ENCODE measurements around the gene MYCN.
"Not testable (repeated sequence)": the region's sequence is repeated elsewhere in the genome, so short reads cannot be mapped to it uniquely, and the experiment has no call there.

Gene MYCN

DNA sequence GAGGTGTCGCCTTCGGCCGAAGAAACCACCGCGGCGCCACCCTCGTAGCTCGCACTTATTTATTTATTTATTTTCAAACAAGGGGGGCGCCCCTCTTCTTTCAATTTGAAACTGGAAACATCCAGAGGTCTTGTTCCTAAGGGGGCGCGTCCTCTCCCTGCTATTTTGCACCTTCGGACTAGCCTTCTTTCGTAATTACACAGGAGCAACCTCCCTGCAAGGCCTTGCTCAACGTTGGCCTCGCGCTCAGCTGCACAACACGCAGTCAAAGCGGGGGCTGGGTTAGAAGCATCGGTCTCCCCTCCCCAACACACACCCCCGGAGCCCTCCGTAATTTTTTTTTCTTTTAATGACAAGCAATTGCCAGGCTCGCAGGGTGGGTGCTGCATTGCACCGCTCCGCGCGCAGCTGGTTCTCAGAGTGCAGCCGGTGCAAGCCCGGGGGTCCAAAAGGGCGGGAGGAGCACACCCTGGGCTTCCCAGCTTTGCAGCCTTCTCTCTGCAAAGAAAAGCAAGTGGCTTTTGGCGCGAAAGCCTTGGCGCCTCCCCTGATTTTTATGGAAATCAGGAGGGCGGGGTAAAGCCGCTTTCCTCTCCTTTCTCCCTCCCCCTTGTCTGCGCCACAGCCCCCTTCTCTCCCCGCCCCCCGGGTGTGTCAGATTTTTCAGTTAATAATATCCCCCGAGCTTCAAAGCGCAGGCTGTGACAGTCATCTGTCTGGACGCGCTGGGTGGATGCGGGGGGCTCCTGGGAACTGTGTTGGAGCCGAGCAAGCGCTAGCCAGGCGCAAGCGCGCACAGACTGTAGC is at the start of gene MYCN:
MYCN (plus strand) TSS at position 697 of the 807 bp plus-strand sequence. CDS start 1,515 bp downstream, outside the sequence.
- DNase-seq: peak; percentile 10

DNA sequence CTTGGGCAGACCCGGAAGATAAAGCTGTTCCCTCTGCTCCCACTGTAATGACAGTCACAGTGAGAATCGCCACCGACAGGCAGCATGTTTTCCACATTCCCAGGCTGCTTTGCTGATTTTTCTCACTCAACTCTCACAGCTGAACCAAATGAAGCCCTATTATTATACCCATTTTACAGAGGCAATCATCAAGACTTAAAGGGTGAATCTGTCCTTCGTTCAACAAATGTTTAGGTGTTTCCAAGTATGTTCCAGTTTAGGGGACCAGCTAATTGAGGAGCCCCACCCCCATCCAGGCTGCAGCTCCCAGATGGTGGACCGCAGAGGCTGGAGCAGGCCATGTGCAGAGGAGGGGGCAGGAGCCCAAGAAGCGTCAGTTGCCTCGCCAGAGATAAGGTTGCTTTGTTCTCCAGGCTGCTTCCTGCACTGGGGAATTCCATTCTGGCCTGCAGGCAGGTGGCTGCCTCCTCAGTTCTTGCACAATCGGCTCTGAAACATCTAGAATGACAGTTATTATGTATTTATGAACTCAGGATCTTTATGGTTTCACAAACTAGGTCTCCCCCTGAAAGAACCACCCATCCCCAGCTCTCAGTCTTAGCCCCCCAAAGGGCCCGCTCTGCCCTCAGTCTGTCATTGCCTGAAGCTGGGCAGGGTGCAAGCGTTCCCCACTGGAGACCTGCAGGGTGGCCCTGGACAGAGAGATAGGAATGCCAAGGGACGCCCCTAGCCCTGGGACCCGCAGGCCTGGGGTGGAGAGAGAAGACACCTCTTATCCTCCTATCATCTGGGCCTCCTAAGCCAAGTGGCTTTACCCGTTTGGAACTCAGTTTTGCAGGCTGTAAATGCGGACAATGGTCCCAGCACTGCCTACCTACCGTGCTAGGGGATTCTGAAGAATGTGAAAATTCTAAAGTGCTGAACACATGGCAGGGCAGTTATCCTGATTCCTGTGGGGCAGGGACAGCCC is 49.1 kb upstream of the MYCN start:
- no peak for DNase-seq

DNA sequence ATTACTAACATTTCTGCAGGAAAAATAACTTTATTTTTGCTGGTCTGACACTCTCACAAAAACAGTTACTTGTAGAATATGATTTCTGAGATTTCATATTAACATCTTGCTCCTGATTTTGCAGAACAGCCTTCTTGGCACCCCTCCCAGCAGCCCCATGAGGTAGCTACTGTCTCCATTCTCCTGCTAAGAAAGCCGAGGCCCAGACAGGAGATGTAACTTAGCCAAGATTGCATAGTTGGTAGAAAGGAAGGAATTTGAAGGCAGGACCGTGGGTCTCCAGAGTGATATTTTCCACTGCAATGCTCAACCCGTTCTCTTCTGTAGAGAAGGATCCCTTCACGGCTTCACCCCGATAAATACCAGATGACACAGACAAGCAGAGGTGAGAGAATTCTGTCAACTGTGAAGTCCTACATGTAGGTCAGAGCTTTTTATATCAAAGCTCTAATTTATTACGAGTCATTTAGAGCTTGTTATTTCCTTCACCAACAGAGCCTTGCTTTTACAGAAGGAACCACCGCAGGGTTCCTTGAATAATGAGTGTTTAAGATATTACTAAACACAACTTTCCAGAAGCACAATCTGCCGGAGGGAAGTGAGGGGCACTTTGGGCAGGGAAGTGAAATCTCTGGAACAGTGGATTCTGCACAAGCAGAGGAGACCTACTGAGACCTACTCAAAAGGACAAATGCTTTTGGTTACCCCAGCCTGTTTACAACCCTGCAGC is 48.0 kb upstream of the MYCN start:
- no peak for DNase-seq

DNA sequence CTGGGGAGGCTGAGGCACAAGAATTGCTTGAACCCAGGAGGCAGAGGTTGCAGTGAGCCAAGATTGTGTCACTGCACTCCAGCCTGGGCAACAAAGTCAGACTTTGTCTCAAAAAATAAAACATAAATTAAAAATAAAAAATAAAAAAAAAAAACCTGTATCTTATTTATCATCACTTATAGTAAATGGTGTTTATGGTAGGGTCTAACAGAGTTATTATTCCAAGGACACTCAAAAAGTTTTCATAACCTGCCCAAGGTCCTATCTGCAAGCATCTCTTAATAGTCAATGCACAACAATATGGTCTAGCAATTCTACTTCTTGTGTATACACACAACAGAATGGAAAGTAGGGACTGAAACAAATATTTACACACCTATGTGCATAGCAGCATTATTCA is 47.3 kb upstream of the MYCN start:
- DNase-seq: no peak

- DNase-seq: no peak
These were observed 46.5 kb upstream of the MYCN start for GRCh38 chr2:15893689-15894480.

GRCh38 chr2:15894481-15895144 is 45.7 kb upstream of the MYCN start:
- DNase-seq: no peak

GRCh38 chr2:15895615-15896469 is 44.5 kb upstream of the MYCN start:
- DNase-seq: no peak

DNA sequence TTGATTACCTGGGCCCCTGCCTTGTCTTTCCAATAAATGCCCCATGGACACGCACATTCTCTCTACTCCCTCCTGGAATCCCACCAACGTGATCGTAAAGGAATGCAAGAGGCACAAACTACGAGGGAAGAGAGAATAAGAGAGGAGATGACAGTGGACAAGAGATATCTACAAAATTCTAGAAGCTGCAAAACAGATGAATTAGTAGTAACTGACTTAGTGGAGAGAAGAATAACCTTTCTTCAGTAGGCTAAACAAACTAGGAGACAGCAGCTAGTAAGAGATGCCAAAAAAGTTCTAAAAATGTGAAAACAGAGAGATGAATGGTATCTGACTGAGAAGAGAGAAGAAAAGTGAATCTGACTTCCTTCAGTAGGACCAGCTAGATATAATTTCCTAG is 43.5 kb upstream of the MYCN start:
- no peak for DNase-seq

DNA sequence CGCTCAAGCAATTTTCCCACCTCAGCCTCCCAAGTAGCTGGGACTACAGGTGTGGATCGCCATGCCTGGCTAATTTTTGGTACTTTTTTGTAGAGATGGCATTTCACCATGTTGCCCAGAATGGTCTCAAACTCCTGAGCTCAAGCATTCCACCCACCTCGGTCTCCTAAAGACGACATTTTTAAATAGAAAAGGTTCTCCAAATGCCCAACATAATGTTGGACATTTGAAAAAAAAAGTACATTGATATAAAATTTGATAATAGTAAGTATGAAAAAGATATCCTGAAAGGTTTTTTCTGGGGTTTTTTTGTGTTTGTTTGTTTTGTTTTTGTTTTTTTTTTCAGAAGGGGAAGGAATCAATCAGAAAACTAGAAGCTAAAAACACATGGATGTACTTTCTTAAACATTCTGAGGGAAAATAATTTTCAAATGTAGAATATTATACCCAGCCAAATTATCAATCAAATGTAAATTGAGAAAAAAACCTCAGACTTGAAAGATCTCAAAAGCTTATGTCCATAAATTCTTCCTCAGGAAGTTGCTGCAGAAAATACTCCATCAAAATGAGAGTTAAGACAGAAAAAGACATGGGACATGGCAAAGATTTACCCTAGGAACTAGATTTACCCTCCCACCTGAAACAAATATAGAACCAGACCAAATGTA is 42.8 kb upstream of the MYCN start:
- DNase-seq: no peak

DNA sequence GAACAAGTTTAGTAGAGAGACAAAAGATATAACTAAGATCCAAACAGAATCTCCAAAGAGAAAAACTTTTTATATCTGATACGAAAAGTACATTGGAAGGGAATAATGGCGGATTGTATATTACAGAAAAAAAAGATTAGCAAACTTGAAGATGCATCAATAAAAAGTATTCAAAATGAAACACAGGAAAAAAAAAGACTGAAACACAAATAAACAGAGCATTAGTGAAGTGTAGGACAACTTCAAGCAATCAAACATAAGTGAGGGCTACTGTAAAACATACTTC is 41.1 kb upstream of the MYCN start:
- DNase-seq: no peak

DNA sequence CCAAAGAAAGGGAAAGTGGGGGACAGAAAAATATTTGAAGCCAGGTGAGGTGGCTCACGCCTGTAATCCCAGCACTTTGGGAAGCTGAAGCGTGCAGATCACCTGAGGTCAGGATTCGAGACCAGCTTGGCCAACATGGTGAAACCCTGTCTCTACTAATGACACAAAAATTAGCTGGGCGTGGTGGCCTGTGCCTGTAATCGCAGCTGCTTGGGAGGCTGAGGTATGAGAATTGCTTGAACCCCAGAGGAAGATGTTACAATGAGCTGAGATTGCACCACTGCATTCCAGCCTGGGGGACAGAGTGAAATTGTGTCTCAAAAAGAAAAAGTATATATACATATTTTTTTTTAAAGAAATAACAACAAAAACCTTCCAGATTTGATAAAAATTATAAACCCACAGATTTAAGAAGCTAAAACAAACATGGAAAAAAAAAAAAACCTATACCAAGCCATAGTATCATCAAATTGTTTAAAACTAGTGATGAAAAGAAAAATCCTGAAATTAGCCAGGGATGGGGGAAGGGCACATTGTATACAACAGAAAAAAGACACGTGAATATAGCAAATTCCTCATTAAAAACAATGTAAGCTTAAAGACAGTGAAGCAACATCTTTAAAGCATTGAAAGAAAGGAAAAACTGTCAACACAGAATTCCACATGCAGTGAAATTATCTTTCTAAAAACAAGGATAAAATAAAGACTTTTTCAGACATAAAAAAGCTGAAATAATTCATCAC is 40.4 kb upstream of the MYCN start:
- DNase-seq: no peak

GRCh38 chr2:15901095-15901807 is 39.1 kb upstream of the MYCN start:
- no peak for DNase-seq

DNA sequence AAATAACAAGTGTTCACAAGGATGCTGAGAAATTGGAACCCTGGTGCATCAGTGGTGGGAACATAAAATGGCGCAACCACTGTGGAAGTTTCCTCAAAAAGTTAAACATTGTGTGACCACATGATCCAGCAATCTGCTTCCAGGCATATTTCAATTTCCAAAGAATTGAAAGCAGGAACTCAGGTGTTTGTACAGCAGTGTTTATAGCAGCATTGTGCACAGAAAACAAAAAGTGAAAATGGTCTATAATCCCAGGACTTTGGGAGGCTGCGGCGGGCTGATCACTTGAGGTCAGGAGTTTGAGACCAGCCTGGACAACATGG is 38.6 kb upstream of the MYCN start:
- DNase-seq: no peak

GRCh38 chr2:15903910-15904309 is 36.4 kb upstream of the MYCN start:
- not testable (repeated sequence) for DNase-seq

- DNase-seq: no peak
These were observed 35.1 kb upstream of the MYCN start for GRCh38 chr2:15905267-15905645.

- no peak for DNase-seq
These were observed 34.3 kb upstream of the MYCN start for GRCh38 chr2:15905986-15906491.

- DNase-seq: no peak
These were observed 33.6 kb upstream of the MYCN start for GRCh38 chr2:15906778-15907177.

DNA sequence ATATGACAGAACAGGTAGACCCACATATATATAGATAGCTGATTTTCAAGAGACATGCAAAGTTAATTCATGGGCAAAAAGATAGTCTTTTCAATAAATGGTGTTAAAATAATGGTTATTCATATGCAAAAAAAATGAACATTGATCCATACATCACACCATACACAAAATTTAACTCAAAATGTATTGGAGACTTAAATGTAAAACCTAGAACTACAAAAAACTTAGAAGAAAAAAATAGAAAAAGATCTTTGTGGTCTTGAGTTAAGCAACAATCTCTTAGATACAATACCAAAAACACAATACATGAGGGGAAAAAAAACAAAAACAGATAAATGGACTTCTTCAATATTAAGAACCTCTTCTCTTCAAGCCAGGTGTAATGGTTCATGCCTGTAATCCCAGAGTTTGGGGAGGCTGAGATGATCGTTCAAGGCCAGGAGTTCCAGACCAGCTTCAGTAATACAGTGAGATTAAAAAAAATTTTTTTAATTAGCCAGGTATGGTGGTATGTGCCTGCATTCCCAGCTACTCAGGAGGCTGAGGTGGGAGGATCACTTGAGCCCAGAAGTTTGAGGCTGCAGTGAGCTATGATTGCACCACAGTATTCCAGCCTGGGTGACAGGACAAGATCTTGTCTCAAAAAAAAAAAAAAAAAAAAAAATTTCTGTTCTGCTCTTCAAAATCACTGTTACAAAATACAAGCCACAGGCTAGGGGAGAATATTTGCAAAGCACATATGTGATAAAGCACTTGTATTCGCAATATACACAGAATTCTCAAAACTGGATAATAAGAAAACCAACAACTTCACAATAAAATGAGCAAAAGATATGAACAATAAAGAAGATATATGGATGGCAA is 32.7 kb upstream of the MYCN start:
- no peak for DNase-seq
